Hepatocyte (in vitro differentiated cells): Measurements from ENCODE around the gene PIGS.

Experiments used
- EZH2 ChIP-seq: fragments of 200-600 bp; sonication (generic); IDR thresholded peaks from 2 replicates; pipeline ENCODE4 v1.6.1; 2016; ENCODE audit warnings: antibody characterized with exemption, mild to moderate bottlenecking, borderline replicate concordance
- TF ChIP-seq, protein P1 (sequence below): fragments of 200-600 bp; sonication (generic); IDR thresholded peaks from 2 replicates; pipeline ENCODE4 v1.5.1; 2016; ENCODE audit warnings: antibody characterized with exemption, mild to moderate bottlenecking; ENCODE audit not compliant: poor library complexity

DNA sequence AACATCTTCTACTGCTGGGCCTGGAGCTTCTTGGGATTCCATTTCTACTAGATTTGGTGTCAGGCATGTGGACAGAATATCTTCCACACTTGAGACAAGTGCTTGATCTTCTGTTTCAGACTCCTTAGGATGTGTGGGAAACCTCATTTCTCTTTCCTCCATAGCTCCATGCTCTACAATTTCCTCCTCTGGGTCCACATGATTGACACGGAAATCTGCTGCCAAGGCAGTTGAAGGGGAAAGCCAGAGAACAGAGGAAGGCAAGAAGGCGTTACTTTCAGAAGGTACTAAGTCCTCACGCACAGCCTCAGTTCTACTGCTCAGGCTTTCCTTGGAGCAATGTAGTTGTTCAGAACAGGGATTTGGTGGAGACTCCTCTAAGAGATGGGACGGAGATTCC lies 20.9 kb upstream of the PIGS start:
- no peak for TF ChIP-seq EZH2
- TF ChIP-seq, protein P1, sequence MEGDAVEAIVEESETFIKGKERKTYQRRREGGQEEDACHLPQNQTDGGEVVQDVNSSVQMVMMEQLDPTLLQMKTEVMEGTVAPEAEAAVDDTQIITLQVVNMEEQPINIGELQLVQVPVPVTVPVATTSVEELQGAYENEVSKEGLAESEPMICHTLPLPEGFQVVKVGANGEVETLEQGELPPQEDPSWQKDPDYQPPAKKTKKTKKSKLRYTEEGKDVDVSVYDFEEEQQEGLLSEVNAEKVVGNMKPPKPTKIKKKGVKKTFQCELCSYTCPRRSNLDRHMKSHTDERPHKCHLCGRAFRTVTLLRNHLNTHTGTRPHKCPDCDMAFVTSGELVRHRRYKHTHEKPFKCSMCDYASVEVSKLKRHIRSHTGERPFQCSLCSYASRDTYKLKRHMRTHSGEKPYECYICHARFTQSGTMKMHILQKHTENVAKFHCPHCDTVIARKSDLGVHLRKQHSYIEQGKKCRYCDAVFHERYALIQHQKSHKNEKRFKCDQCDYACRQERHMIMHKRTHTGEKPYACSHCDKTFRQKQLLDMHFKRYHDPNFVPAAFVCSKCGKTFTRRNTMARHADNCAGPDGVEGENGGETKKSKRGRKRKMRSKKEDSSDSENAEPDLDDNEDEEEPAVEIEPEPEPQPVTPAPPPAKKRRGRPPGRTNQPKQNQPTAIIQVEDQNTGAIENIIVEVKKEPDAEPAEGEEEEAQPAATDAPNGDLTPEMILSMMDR, result no peak
